ENCODE measurements around the gene LCNL1. TPM values are rescaled to one million over a fixed set of nuclear protein-coding genes. Genes with fewer than 3 reads are reported as not detected.

Gene LCNL1
- total RNA-seq, 5 donors from 2014 or later (not counting 1 experiment from before 2014, with no cell fraction given) = 0.29 to 2.2 (median 1.3) TPM

- no peak overlapping the region for H3K27ac ChIP-seq (ENCODE audit: low read length)
- peaks cover 0 to under 1% (median 0%) of the 10 kb centered on the region in 3 donors for H3K4me1 Mint-ChIP-seq
- H3K4me3 ChIP-seq (ENCODE audit: control insufficient read depth in 1 of 2, extremely low read depth in 1 of 2, low read length in 1 of 2) = no peak overlapping the region
- no peak for DNase-seq
- H3K36me3 ChIP-seq (ENCODE audit: control insufficient read depth in 2 of 2, extremely low read depth in 1 of 2, insufficient read depth in 1 of 2, low read length in 1 of 2) = peaks cover 0 to 40% of the 10 kb centered on the region in 2 donors
- H3K27me3 ChIP-seq (replicated peaks in 1 of 2; ENCODE audit: control insufficient read depth in 2 of 2, extremely low read depth in 1 of 2, insufficient read depth in 2 of 2, low read length in 1 of 2) = no peaks in the 10 kb centered on the region
- peaks cover 0 to 12% of the 10 kb centered on the region in 2 experiments for H3K4me1 ChIP-seq (ENCODE audit: control insufficient read depth in 1 of 2, extremely low read depth in 1 of 2, insufficient read depth in 2 of 2, low read length in 2 of 2)
- no peaks in the 10 kb centered on the region for H3K9me3 Mint-ChIP-seq
- ChIA-PET POLR2A (no interaction called here), CTCF (interaction anchor here (0.5 to 0.6 kb wide), 2 partner anchors 14 to 33 kb away, joined by 3 to 5 read pairs; no protein-coding TSS in a partner anchor)
- no peak for ATAC-seq (replicated peaks in 1 of 4)
- no peaks in the 10 kb centered on the region for H3K27me3 Mint-ChIP-seq
- no peaks in the 10 kb centered on the region for H3K9me3 ChIP-seq
- WGBS (ENCODE audit: insufficient coverage) = 94% methylated on average over 20 of the region's 24 CpGs
- H3K27ac Mint-ChIP-seq = no peak overlapping the region
- peaks cover 10% of the 10 kb centered on the region for H3K36me3 Mint-ChIP-seq
- no peak overlapping the region for H3K4me3 Mint-ChIP-seq
These were observed 28.4 kb downstream of the LCNL1 start for GRCh38 chr9:137011156-137011555.

GRCh38 chr9:137011907-137012675 lies 29.3 kb downstream of the LCNL1 start:
- POLR2A ChIA-PET = interaction anchor here in 1 of 2 donors (0.5 kb wide), 1 partner anchor 554 kb away, joined by 7 read pairs; no protein-coding TSS in a partner anchor
- Mint-ChIP-seq H3K27ac (no peak overlapping the region), H3K27me3 (no peaks in the 10 kb centered on the region), H3K4me3 (no peak overlapping the region), H3K36me3 (peaks cover 14% of the 10 kb centered on the region), H3K4me1 (no peaks in the 10 kb centered on the region), H3K9me3 (no peaks in the 10 kb centered on the region)
- 93% methylated on average over 24 of the region's 39 CpGs for WGBS (ENCODE audit: insufficient coverage)
- no peak for ATAC-seq (replicated peaks in 1 of 4)
- Histone ChIP-seq H3K4me3 (ENCODE audit: control insufficient read depth in 1 of 2, extremely low read depth in 1 of 2, low read length in 1 of 2) (no peak overlapping the region), H3K27me3 (replicated peaks in 1 of 2; ENCODE audit: control insufficient read depth in 2 of 2, extremely low read depth in 1 of 2, insufficient read depth in 2 of 2, low read length in 1 of 2) (no peaks in the 10 kb centered on the region), H3K4me1 (ENCODE audit: control insufficient read depth in 1 of 2, extremely low read depth in 1 of 2, insufficient read depth in 2 of 2, low read length in 2 of 2) (peaks cover 0 to 4% of the 10 kb centered on the region in 2 experiments), H3K27ac (ENCODE audit: low read length) (no peak overlapping the region), H3K36me3 (ENCODE audit: control insufficient read depth in 2 of 2, extremely low read depth in 1 of 2, insufficient read depth in 1 of 2, low read length in 1 of 2) (peaks cover 2 to 48% of the 10 kb centered on the region in 2 donors), H3K9me3 (no peaks in the 10 kb centered on the region)
- CTCF ChIA-PET = interaction anchor here (0.5 to 0.6 kb wide), 2 partner anchors 13 to 34 kb away, joined by 3 to 5 read pairs; no protein-coding TSS in a partner anchor
- no peak for DNase-seq

DNA sequence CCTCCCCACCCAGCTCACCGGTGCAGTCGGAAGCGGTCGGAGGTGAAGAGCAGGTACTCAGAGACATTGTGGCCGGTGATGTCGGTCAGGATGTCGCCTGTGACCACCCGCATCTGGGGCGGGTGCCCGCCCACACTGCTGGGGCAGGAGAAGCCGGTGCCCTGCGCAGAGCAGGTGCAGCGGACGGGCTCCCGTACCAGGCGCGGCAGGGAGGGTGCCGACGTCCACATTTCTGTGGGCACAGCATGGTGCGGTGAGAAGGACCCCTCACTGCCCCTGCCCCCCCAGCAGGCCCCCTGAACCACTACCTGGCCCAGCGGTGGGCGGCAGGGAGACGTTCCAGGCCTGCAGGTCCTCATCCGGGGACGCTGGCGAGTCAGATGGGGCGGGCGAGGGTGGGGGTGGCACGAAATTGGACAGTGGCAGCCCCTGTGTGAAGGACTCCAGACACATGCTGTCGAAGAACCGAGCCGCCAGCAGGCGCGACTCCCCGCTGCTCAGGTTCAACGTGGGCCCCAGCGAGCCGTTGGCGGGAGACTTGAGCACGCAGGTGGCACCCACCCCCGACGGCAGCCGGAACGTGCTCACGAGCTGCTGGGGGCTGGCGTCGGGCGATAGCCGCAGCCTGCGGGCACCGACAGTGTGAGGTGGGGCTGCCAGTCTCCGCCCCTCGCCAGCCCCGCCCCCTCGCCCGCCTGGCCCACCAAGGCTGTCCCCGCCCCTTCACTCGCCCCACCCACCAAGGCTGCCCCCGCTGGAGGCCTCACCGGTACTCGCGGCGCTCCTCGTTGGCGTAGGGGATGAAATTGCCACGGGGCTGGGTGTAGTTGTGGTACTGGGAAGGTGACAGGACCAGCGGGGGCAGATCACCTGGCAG lies 30.1 kb downstream of the LCNL1 start:
- H3K27me3 ChIP-seq (replicated peaks in 1 of 2; ENCODE audit: control insufficient read depth in 2 of 2, extremely low read depth in 1 of 2, insufficient read depth in 2 of 2, low read length in 1 of 2) = no peaks in the 10 kb centered on the region
- Mint-ChIP-seq H3K27me3 (no peaks in the 10 kb centered on the region), H3K36me3 (peaks cover 14% of the 10 kb centered on the region), H3K4me3 (no peak overlapping the region), H3K9me3 (no peaks in the 10 kb centered on the region), H3K27ac (no peak overlapping the region), H3K4me1 (no peaks in the 10 kb centered on the region)
- no peaks in the 10 kb centered on the region for H3K9me3 ChIP-seq
- CTCF ChIA-PET = no interaction called here
- 96% methylated on average over 44 of the region's 67 CpGs for WGBS (ENCODE audit: insufficient coverage)
- POLR2A ChIA-PET = no interaction called here
- peaks cover 0 to 4% of the 10 kb centered on the region in 2 experiments for H3K4me1 ChIP-seq (ENCODE audit: control insufficient read depth in 1 of 2, extremely low read depth in 1 of 2, insufficient read depth in 2 of 2, low read length in 2 of 2)
- DNase-seq (no peak), ATAC-seq (replicated peaks in 1 of 4) (no peak)
- no peak overlapping the region for H3K4me3 ChIP-seq (ENCODE audit: control insufficient read depth in 1 of 2, extremely low read depth in 1 of 2, low read length in 1 of 2)
- H3K27ac ChIP-seq (ENCODE audit: low read length) = no peak overlapping the region
- peaks cover 6 to 52% of the 10 kb centered on the region in 2 donors for H3K36me3 ChIP-seq (ENCODE audit: control insufficient read depth in 2 of 2, extremely low read depth in 1 of 2, insufficient read depth in 1 of 2, low read length in 1 of 2)

DNA sequence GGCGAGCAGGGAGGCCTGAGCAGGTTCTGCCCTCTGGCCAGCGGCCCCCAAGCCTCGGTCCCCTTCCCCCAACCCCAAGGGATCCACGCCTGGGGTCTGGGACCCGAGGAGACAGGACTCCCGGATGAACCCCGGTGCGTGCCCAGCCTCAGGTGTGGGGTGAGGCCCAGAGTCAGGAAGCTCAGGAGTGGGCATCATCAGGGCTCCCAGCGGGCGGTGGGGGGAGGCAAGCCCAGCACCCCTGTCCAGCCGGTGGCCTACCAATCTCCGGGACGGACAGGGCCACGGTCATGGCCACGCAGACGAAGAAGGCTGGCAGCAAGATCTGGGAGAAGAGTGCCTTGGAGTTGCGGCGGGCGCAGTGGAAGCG lies 30.8 kb downstream of the LCNL1 start:
- WGBS (ENCODE audit: insufficient coverage) = 94% methylated on average over 14 of the region's 20 CpGs
- DNase-seq (no peak), ATAC-seq (replicated peaks in 1 of 4) (no peak)
- H3K27me3 ChIP-seq (replicated peaks in 1 of 2; ENCODE audit: control insufficient read depth in 2 of 2, extremely low read depth in 1 of 2, insufficient read depth in 2 of 2, low read length in 1 of 2) = no peaks in the 10 kb centered on the region
- POLR2A ChIA-PET = no interaction called here
- peaks cover 6 to 51% of the 10 kb centered on the region in 2 donors for H3K36me3 ChIP-seq (ENCODE audit: control insufficient read depth in 2 of 2, extremely low read depth in 1 of 2, insufficient read depth in 1 of 2, low read length in 1 of 2)
- Mint-ChIP-seq H3K4me3 (no peak overlapping the region), H3K27ac (no peak overlapping the region), H3K27me3 (no peaks in the 10 kb centered on the region), H3K4me1 (no peaks in the 10 kb centered on the region), H3K9me3 (no peaks in the 10 kb centered on the region), H3K36me3 (peaks cover 14% of the 10 kb centered on the region)
- H3K9me3 ChIP-seq = no peaks in the 10 kb centered on the region
- H3K4me1 ChIP-seq (ENCODE audit: control insufficient read depth in 1 of 2, extremely low read depth in 1 of 2, insufficient read depth in 2 of 2, low read length in 2 of 2) = peaks cover 0 to 4% of the 10 kb centered on the region in 2 experiments
- CTCF ChIA-PET = no interaction called here
- no peak overlapping the region for H3K4me3 ChIP-seq (ENCODE audit: control insufficient read depth in 1 of 2, extremely low read depth in 1 of 2, low read length in 1 of 2)
- no peak overlapping the region for H3K27ac ChIP-seq (ENCODE audit: low read length)

DNA sequence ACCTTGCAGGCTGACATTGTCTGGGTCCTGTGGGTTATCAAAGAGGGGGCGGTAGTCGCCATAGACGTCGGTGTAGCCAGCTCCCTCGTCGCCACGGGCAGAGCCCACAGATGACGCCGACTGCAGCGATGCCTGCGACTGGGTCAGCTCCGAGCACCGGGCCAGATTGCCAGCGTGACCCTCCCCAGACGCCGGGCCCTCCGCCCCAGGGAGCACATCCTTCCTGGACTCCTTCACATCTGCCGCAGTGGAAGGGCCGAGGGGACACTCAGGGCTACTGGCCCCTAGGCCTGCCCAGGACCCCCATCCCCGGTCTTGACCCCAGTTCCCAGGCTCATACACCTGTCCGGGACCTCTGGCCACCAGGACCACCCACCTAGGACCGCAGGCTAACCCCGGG lies 31.4 kb downstream of the LCNL1 start:
- Mint-ChIP-seq H3K27ac (no peak overlapping the region), H3K4me1 (no peaks in the 10 kb centered on the region), H3K9me3 (no peaks in the 10 kb centered on the region), H3K27me3 (no peaks in the 10 kb centered on the region), H3K36me3 (peaks cover 14% of the 10 kb centered on the region), H3K4me3 (no peak overlapping the region)
- ATAC-seq (replicated peaks in 1 of 4) (no peak), DNase-seq (no peak)
- Histone ChIP-seq H3K36me3 (ENCODE audit: control insufficient read depth in 2 of 2, extremely low read depth in 1 of 2, insufficient read depth in 1 of 2, low read length in 1 of 2) (peaks cover 6 to 50% of the 10 kb centered on the region in 2 donors), H3K27ac (ENCODE audit: low read length) (no peak overlapping the region), H3K27me3 (replicated peaks in 1 of 2; ENCODE audit: control insufficient read depth in 2 of 2, extremely low read depth in 1 of 2, insufficient read depth in 2 of 2, low read length in 1 of 2) (no peaks in the 10 kb centered on the region), H3K4me1 (ENCODE audit: control insufficient read depth in 1 of 2, extremely low read depth in 1 of 2, insufficient read depth in 2 of 2, low read length in 2 of 2) (peaks cover 0 to 4% of the 10 kb centered on the region in 2 experiments), H3K9me3 (no peaks in the 10 kb centered on the region), H3K4me3 (ENCODE audit: control insufficient read depth in 1 of 2, extremely low read depth in 1 of 2, low read length in 1 of 2) (no peak overlapping the region)
- 89% methylated on average over 22 of the region's 23 CpGs for WGBS (ENCODE audit: insufficient coverage)
- CTCF ChIA-PET = no interaction called here
- POLR2A ChIA-PET = no interaction called here

DNA sequence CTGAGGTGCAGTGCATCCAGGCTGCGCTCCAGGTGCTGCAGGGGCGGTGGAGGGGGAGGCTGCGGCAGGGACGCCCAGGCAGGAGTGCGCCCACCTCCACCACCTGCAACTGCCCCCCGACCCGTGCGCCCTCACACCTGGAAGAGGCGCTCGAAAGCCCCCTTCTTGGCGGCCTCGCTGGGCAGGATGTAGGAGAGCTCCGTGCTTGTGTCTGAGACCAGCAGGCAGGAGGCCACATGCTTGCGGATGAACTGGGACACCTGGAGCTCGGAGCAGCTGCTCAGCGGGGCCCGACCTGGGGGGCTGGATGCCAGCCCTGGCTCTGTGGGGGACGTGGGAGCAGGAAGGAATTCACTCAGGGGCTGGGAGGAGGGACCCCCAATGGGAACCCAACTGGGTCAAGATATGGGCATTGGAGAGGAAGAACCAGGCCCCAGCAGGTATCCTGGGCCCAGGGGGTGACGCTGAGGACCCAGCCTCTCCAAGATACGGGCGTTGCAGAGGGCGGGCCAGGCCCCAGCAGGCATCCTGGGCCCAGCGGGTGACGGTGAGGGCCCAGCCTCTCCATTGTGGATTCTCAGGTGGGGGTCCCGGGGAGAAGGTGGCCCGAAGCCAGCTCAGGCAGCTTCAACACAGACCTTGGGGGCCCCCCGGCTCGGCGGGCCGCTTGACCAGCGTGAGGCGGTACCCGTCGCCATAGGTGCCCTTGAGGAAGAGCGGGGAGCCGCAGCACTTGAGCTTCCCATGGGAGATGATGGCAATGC lies 32.2 kb downstream of the LCNL1 start:
- Mint-ChIP-seq H3K9me3 (no peaks in the 10 kb centered on the region), H3K27ac (no peak overlapping the region), H3K27me3 (no peaks in the 10 kb centered on the region), H3K4me3 (no peak overlapping the region), H3K4me1 (no peaks in the 10 kb centered on the region), H3K36me3 (peaks cover 14% of the 10 kb centered on the region)
- ATAC-seq (replicated peaks in 1 of 4) = no peak
- no peak for DNase-seq
- CTCF ChIA-PET = no interaction called here
- POLR2A ChIA-PET = no interaction called here
- Histone ChIP-seq H3K4me3 (ENCODE audit: control insufficient read depth in 1 of 2, extremely low read depth in 1 of 2, low read length in 1 of 2) (no peak overlapping the region), H3K27ac (ENCODE audit: low read length) (no peak overlapping the region), H3K4me1 (ENCODE audit: control insufficient read depth in 1 of 2, extremely low read depth in 1 of 2, insufficient read depth in 2 of 2, low read length in 2 of 2) (no peaks in the 10 kb centered on the region), H3K9me3 (no peaks in the 10 kb centered on the region), H3K27me3 (replicated peaks in 1 of 2; ENCODE audit: control insufficient read depth in 2 of 2, extremely low read depth in 1 of 2, insufficient read depth in 2 of 2, low read length in 1 of 2) (no peaks in the 10 kb centered on the region), H3K36me3 (ENCODE audit: control insufficient read depth in 2 of 2, extremely low read depth in 1 of 2, insufficient read depth in 1 of 2, low read length in 1 of 2) (peaks cover 6 to 49% of the 10 kb centered on the region in 2 donors)
- WGBS (ENCODE audit: insufficient coverage) = 96% methylated on average over 21 of the region's 36 CpGs

Measured in T-cell (primary cell).